ENCODE measurements around the gene POLR1D.

Gene POLR1D

GRCh38 chr13:27621366-27622101 is at the start of gene POLR1D:
Gene POLR1D, plus strand, starts transcription at chr13:27621892. Its CDS starts 92 bp downstream, at chr13:27621984.
- DNase-seq (ENCODE audit: insufficient read length, low spot score) (peak; percentile 46), FAIRE-seq (no peak)
- no peak for TF ChIP-seq CTCF (IDR thresholded peaks at IDR 0.05; ENCODE audit: insufficient read depth, missing control alignments)

- DNase-seq (ENCODE audit: insufficient read length, low spot score), result no peak
- TF ChIP-seq CTCF (IDR thresholded peaks at IDR 0.05; ENCODE audit: insufficient read depth, missing control alignments), result no peak
- no peak for FAIRE-seq
Observed at GRCh38 chr13:27572234-27572901, 49.3 kb upstream of the POLR1D start.

- no peak for TF ChIP-seq CTCF (IDR thresholded peaks at IDR 0.05; ENCODE audit: insufficient read depth, missing control alignments)
- DNase-seq (ENCODE audit: insufficient read length, low spot score) (no peak), FAIRE-seq (no peak)
Observed at GRCh38 chr13:27573265-27573664, 48.4 kb upstream of the POLR1D start.

- FAIRE-seq, result no peak
- TF ChIP-seq CTCF (IDR thresholded peaks at IDR 0.05; ENCODE audit: insufficient read depth, missing control alignments), result no peak
- DNase-seq (ENCODE audit: insufficient read length, low spot score), result no peak
Observed at GRCh38 chr13:27574661-27575060, 47.0 kb upstream of the POLR1D start.

GRCh38 chr13:27578121-27579030 is 43.3 kb upstream of the POLR1D start:
- no peak for TF ChIP-seq CTCF (IDR thresholded peaks at IDR 0.05; ENCODE audit: insufficient read depth, missing control alignments)
- no peak for DNase-seq (ENCODE audit: insufficient read length, low spot score)
- FAIRE-seq, result no peak

GRCh38 chr13:27583645-27584044 is 38.0 kb upstream of the POLR1D start:
- no peak for FAIRE-seq
- TF ChIP-seq CTCF (IDR thresholded peaks at IDR 0.05; ENCODE audit: insufficient read depth, missing control alignments), result no peak
- no peak for DNase-seq (ENCODE audit: insufficient read length, low spot score)
